HepG2 (cell line): Measurements from ENCODE around the gene ABHD3. TPM values are rescaled to one million over a fixed set of nuclear protein-coding genes. Genes with fewer than 3 reads are reported as not detected.
A peak's percentile ranks its signal among the peaks of the same experiment; 100 is the strongest.

Source experiments
- ATF1 ChIP-seq: IDR thresholded peaks from 2 replicates; pipeline ENCODE4 v1.6.1; 2016; ENCODE audit warnings: mild to moderate bottlenecking, control low read depth
- LCORL ChIP-seq, 2 experiments: fragments of 450-650 bp in 1 of 2; sonication (generic) in 1 of 2; formaldehyde crosslinking in 1 of 2; IDR thresholded peaks; 2 replicates each; pipeline versions ENCODE4 v1.5.0 to v1.6.1; 2017 to 2020; ENCODE audit warnings: antibody characterized with exemption in 1 of 2, missing genetic modification reagents in 1 of 2
- MBD4 ChIP-seq: IDR thresholded peaks from 2 replicates; pipeline ENCODE4 v1.6.1; 2012; ENCODE audit warnings: low read length, inconsistent platforms, borderline replicate concordance
- PAF1 ChIP-seq: IDR thresholded peaks from 2 replicates; pipeline ENCODE4 v1.6.1; 2016; ENCODE audit warnings: missing genetic modification reagents, missing compliant biosample characterization
- PHF20 ChIP-seq: sonication (generic); formaldehyde crosslinking; IDR thresholded peaks from 2 replicates; pipeline ENCODE4 v1.5.0; 2020; ENCODE audit warnings: mild to moderate bottlenecking, missing genetic modification reagents
- PITX1 ChIP-seq: sonication (generic); formaldehyde crosslinking; IDR thresholded peaks from 2 replicates; pipeline ENCODE4 v1.5.1; 2020; ENCODE audit warnings: mild to moderate bottlenecking, missing genetic modification reagents
- SOX6 ChIP-seq, 2 experiments: fragments of 450-650 bp in 1 of 2; sonication (generic) in 1 of 2; formaldehyde crosslinking in 1 of 2; IDR thresholded peaks; 2 replicates each; pipeline versions ENCODE4 v1.4.0 to v1.6.1; 2017 to 2020; ENCODE audit warnings: antibody characterized with exemption in 1 of 2, mild to moderate bottlenecking in 1 of 2, missing genetic modification reagents in 1 of 2
- ZFP1 ChIP-seq: IDR thresholded peaks from 2 replicates; pipeline ENCODE4 v1.6.1; 2016
- ZNF274 ChIP-seq: sonication (generic); formaldehyde crosslinking; IDR thresholded peaks from 2 replicates; pipeline ENCODE4 v1.5.1; 2020; ENCODE audit warnings: mild to moderate bottlenecking, missing genetic modification reagents
- ZNF3 ChIP-seq: IDR thresholded peaks from 2 replicates; pipeline ENCODE4 v1.7.0; 2017; ENCODE audit warnings: inconsistent platforms
- ZNF468 ChIP-seq: sonication (generic); formaldehyde crosslinking; IDR thresholded peaks from 2 replicates; pipeline ENCODE4 v1.8.0; 2022; ENCODE audit warnings: mild to moderate bottlenecking, moderate library complexity, missing genetic modification reagents
- ZNF790 ChIP-seq: sonication (generic); formaldehyde crosslinking; IDR thresholded peaks from 2 replicates; pipeline ENCODE4 v1.8.0; 2022; ENCODE audit warnings: missing genetic modification reagents, mild to moderate bottlenecking, borderline replicate concordance
- ZNF816 ChIP-seq: sonication (generic); formaldehyde crosslinking; IDR thresholded peaks from 2 replicates; pipeline ENCODE4 v1.8.0; 2022; ENCODE audit warnings: missing genetic modification reagents, mild to moderate bottlenecking, borderline replicate concordance
- ZSCAN31 ChIP-seq: sonication (generic); formaldehyde crosslinking; IDR thresholded peaks from 2 replicates; pipeline ENCODE4 v1.5.0; 2020; ENCODE audit warnings: low read depth, mild to moderate bottlenecking, missing genetic modification reagents
- polyA plus RNA-seq, 8 experiments: library from polyadenylated mRNA; depleted of rRNA in 3 of 8; stranded (reverse) in 7 of 8; unstranded in 1 of 8; fragments of >200 nt; fragmentation: Illumina TruSeq in 4 of 8; extraction: Trizol in 4 of 8; gene quantifications; 2 replicates each; pipeline versions ENCODE4 v1.2.1 to v1.2.3, GENCODE V29; 2011 to 2016; ENCODE audit warnings: low read depth in 4 of 8, missing spikeins in 1 of 8, mixed read lengths in 1 of 8; ENCODE audit not compliant: insufficient read depth in 1 of 8
- total RNA-seq, 5 experiments: library from RNA; depleted of rRNA; stranded (reverse); fragments of >200 nt; fragmentation: Illumina TruSeq; extraction: Trizol; gene quantifications; 2 replicates each; pipeline ENCODE4 v1.2.3, GENCODE V29; 2016; ENCODE audit warnings: low read depth in 1 of 5
- TF ChIP-seq, protein P1 (sequence below): sonication (generic); formaldehyde crosslinking; IDR thresholded peaks from 2 replicates; pipeline ENCODE4 v1.4.0; 2020; ENCODE audit warnings: missing genetic modification reagents, borderline replicate concordance
- TF ChIP-seq, protein P2 (sequence below): sonication (generic); formaldehyde crosslinking; IDR thresholded peaks from 2 replicates; pipeline ENCODE4 v1.4.0; 2020; ENCODE audit warnings: missing genetic modification reagents
- TF ChIP-seq, protein P3 (sequence below): sonication (generic); formaldehyde crosslinking; IDR thresholded peaks from 2 replicates; pipeline ENCODE4 v1.5.0; 2020; ENCODE audit warnings: mild to moderate bottlenecking, missing genetic modification reagents, borderline replicate concordance
- TF ChIP-seq, protein P4 (sequence below): sonication (generic); formaldehyde crosslinking; IDR thresholded peaks from 2 replicates; pipeline ENCODE4 v1.8.1; 2022; ENCODE audit warnings: low read depth, mild to moderate bottlenecking, missing genetic modification reagents
- TF ChIP-seq, protein P5 (sequence below): sonication (generic); formaldehyde crosslinking; IDR thresholded peaks from 2 replicates; pipeline ENCODE4 v1.8.0; 2022; ENCODE audit warnings: mild to moderate bottlenecking, missing genetic modification reagents, moderate library complexity

The ABHD3 gene
- total and polyA plus RNA-seq, 2 of the 13 experiments (the other 11 are each of a cell fraction or from before 2014, with no cell fraction given) = 32.1 to 40.2 TPM

DNA sequence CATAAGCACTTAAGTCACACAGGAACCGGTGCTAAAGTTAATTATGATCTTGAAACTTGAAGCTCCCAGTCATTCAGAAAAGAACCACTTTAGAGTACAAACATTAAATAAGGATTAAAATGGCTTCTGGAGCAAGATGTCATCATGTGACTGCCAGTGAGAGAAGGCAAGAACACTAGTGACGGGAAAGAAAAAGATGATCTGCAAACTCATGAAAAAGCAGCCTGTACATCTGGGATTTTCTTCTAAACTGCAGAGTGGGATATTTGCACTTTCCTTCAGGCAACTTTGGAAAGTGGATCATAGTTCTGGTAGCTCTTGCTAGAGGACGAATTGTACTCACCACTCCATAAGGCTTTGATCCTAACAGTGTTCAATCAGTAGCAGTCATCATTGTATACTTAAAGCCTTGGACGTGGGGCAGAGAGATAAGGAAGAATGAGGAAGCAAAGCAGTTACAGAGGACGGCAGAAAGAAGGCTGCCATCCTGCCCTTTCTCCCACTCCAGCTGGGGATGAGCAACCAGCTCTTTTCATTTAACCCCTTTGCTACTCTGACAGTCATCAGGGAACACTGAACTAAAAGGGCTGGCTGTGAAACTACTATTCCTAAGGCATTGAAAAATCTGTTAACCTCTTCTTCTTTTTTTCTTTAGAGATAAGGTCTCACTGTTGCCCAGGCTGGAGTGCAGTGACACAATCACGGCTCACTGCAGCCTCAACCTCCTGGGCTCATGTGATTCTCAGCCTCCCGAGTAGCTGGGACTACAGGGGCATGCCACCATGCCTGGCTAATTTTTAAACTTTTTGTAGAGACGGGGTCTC is 18.1 kb downstream of the ABHD3 start (continued):
- TF ChIP-seq, protein P1, sequence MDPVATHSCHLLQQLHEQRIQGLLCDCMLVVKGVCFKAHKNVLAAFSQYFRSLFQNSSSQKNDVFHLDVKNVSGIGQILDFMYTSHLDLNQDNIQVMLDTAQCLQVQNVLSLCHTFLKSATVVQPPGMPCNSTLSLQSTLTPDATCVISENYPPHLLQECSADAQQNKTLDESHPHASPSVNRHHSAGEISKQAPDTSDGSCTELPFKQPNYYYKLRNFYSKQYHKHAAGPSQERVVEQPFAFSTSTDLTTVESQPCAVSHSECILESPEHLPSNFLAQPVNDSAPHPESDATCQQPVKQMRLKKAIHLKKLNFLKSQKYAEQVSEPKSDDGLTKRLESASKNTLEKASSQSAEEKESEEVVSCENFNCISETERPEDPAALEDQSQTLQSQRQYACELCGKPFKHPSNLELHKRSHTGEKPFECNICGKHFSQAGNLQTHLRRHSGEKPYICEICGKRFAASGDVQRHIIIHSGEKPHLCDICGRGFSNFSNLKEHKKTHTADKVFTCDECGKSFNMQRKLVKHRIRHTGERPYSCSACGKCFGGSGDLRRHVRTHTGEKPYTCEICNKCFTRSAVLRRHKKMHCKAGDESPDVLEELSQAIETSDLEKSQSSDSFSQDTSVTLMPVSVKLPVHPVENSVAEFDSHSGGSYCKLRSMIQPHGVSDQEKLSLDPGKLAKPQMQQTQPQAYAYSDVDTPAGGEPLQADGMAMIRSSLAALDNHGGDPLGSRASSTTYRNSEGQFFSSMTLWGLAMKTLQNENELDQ (CRISPR knock-in tag) = no peak
- TF ChIP-seq, protein P2, sequence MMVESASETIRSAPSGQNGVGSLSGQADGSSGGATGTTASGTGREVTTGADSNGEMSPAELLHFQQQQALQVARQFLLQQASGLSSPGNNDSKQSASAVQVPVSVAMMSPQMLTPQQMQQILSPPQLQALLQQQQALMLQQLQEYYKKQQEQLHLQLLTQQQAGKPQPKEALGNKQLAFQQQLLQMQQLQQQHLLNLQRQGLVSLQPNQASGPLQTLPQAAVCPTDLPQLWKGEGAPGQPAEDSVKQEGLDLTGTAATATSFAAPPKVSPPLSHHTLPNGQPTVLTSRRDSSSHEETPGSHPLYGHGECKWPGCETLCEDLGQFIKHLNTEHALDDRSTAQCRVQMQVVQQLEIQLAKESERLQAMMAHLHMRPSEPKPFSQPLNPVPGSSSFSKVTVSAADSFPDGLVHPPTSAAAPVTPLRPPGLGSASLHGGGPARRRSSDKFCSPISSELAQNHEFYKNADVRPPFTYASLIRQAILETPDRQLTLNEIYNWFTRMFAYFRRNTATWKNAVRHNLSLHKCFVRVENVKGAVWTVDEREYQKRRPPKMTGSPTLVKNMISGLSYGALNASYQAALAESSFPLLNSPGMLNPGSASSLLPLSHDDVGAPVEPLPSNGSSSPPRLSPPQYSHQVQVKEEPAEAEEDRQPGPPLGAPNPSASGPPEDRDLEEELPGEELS (CRISPR knock-in tag) = peak; percentile 76
- TF ChIP-seq ZNF790 (CRISPR knock-in tag) (no peak), ZNF816 (CRISPR knock-in tag) (no peak), LCORL (IDR thresholded peaks at IDR 0.05) (no peak), LCORL (CRISPR knock-in tag; IDR thresholded peaks at IDR 0.05) (peak; percentile 82), ZSCAN31 (CRISPR knock-in tag) (peak; percentile 75; the same call in 1 of the 2 replicates), ATF1 (CRISPR knock-in tag) (peak; percentile 55; the same call in 1 of the 2 replicates), ZFP1 (no peak), ZNF3 (CRISPR knock-in tag) (no peak), PHF20 (CRISPR knock-in tag) (no peak), SOX6 (IDR thresholded peaks at IDR 0.05) (no peak), SOX6 (CRISPR knock-in tag; IDR thresholded peaks at IDR 0.05) (peak; percentile 76), ZNF274 (CRISPR knock-in tag) (no peak), MBD4 (no peak), PITX1 (CRISPR knock-in tag) (peak; percentile 81), PAF1 (no peak), ZNF468 (CRISPR knock-in tag) (no peak)
- TF ChIP-seq, protein P3, sequence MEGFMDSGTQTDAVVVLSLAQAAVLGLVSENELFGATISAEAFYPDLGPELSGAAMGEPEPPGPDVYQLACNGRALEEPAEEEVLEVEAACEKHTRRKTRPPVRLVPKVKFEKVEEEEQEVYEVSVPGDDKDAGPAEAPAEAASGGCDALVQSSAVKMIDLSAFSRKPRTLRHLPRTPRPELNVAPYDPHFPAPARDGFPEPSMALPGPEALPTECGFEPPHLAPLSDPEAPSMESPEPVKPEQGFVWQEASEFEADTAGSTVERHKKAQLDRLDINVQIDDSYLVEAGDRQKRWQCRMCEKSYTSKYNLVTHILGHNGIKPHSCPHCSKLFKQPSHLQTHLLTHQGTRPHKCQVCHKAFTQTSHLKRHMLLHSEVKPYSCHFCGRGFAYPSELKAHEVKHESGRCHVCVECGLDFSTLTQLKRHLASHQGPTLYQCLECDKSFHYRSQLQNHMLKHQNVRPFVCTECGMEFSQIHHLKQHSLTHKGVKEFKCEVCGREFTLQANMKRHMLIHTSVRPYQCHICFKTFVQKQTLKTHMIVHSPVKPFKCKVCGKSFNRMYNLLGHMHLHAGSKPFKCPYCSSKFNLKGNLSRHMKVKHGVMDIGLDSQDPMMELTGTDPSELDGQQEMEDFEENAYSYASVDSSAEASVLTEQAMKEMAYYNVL (CRISPR knock-in tag) = peak; percentile 57; the same call in 1 of the 2 replicates
- TF ChIP-seq, protein P4, sequence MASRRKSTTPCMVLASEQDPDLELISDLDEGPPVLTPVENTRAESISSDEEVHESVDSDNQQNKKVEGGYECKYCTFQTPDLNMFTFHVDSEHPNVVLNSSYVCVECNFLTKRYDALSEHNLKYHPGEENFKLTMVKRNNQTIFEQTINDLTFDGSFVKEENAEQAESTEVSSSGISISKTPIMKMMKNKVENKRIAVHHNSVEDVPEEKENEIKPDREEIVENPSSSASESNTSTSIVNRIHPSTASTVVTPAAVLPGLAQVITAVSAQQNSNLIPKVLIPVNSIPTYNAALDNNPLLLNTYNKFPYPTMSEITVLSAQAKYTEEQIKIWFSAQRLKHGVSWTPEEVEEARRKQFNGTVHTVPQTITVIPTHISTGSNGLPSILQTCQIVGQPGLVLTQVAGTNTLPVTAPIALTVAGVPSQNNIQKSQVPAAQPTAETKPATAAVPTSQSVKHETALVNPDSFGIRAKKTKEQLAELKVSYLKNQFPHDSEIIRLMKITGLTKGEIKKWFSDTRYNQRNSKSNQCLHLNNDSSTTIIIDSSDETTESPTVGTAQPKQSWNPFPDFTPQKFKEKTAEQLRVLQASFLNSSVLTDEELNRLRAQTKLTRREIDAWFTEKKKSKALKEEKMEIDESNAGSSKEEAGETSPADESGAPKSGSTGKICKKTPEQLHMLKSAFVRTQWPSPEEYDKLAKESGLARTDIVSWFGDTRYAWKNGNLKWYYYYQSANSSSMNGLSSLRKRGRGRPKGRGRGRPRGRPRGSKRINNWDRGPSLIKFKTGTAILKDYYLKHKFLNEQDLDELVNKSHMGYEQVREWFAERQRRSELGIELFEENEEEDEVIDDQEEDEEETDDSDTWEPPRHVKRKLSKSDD (CRISPR knock-in tag) = 0 out of 2 replicates have a peak, but pooled peaks have one; percentile 36
- TF ChIP-seq, protein P5, sequence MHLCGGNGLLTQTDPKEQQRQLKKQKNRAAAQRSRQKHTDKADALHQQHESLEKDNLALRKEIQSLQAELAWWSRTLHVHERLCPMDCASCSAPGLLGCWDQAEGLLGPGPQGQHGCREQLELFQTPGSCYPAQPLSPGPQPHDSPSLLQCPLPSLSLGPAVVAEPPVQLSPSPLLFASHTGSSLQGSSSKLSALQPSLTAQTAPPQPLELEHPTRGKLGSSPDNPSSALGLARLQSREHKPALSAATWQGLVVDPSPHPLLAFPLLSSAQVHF = no peak
